ENCODE data around the gene YWHAE.

- TF ChIP-seq CTCF (conservative IDR thresholded peaks at IDR 0.05 in 1 of 2, IDR thresholded peaks at IDR 0.05 in 1 of 2; ENCODE audit: low read depth in 1 of 2, low read length in 2 of 2), result no peak
- TF ChIP-seq EZH2 (IDR thresholded peaks at IDR 0.05; ENCODE audit: low read length, missing control alignments), result no peak
Observed at GRCh38 chr17:1385861-1386260, 14.2 kb downstream of the YWHAE start.
